Measurements from ENCODE around the gene TMED10.
"Not testable (repeated sequence)": the region's sequence is repeated elsewhere in the genome, so short reads cannot be mapped to it uniquely, and the experiment has no call there.

The TMED10 gene

DNA sequence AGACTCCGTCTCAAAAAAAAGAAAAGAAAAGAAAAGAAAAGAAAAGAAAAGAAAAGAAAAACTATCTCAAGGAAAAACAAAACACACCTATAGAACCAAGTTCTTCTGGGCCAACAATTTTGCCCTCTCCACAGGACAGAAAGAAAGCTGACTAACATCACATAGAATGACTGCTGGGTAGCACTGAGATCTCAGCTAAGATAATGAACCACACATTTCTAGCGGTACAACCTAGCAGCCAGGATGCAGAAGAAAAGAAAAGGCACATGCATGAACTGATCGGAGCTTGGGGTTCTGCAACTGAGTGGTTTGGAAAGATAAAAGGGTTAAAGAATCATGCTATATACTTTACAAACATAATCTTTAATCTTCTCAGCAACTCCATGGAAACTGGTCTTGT lies 19.5 kb downstream of the TMED10 start:
- DNase-seq: no peak

DNA sequence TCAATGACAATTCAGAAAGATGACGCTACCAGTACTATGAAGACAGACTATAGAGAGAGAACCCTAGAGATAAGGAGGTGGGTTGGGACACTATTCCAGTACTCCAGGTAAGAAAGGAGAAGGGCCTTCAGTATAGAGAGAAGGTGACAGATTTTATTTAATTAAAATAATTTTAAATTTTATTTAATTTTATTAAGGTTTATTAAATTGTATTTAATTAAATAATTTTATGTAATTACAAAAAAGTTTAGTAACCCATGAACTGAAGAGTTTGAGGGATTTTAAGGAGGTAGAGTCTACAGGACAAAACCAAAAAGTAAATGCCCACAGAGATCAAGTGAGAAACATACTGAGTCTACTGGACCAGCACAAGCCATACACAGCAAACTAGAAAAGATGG lies 20.3 kb downstream of the TMED10 start:
- no peak for DNase-seq

DNA sequence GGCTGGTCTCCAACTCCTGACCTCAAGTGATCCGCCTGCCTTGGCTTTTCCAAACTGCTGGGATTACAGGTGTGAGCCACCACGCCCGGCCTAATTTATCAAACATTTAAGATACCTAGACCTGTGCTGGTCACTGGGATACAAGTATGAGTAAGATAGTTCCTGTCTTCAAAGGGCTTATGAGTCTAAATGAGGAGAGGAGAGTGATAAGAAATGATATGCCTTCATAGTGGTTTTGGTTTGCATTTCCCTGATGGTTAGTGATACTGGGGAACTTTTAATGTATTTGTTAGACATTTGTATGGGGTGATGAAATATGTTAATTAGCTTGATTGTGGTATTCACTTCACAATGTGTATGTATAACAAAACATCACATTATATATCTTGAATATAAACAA lies 21.2 kb downstream of the TMED10 start:
- no peak for DNase-seq

DNA sequence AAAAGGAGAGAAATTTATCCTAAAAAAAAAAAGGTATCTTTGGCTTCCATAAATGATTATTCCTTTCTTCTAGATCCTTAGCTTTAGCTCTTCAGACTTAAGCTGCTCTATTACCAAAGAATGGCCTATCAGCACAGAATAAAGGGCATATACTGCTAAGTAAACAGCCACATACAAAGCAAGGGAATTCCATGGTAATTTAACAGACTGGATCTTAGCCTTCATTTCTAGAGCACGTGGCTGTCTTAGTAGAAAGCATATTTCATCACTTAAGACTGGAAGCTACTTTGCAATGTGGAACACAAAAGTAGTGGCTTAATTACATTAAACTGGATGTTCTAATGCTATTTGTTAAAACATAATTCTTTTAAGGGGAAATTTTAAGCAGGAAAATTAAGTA lies 23.1 kb downstream of the TMED10 start:
- DNase-seq: no peak

DNA sequence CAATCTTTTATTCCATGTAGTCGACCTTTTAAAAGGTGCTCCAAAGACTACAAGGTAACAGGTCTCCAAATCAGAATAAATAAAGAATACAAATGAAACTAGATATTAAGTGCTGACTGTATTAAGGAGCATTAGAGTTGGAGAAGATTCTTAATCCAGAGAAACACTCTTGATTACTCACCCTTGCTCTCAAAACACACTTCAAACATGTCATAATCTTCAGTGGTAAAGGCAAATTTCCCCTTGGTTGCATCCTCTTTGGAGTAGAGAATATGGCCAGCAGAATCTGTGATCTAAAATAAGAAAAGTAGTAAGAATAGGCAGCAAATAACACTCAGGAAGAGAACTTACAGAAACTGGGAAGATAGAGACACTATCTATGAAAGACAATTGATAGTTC lies 24.6 kb downstream of the TMED10 start:
- DNase-seq: no peak

DNA sequence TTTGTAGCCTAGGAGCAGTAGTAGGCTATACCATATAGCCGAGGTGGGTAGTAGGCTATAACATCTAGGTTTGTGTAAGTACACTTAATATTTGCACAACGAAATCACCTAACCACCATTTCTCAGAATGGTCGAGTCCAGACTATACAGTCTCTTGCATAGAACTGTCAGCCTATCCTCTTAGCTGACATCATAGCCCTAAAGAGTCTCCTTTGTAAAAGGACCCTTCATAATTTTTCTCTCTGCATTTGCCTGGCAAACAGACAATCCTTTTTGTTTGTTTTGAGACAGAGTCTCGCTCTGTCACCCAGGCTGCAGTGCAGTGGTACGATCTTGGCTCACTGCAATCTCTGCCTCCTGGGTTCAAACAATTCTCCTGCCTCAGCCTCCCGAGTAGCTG lies 25.8 kb downstream of the TMED10 start:
- DNase-seq: not testable (repeated sequence)

DNA sequence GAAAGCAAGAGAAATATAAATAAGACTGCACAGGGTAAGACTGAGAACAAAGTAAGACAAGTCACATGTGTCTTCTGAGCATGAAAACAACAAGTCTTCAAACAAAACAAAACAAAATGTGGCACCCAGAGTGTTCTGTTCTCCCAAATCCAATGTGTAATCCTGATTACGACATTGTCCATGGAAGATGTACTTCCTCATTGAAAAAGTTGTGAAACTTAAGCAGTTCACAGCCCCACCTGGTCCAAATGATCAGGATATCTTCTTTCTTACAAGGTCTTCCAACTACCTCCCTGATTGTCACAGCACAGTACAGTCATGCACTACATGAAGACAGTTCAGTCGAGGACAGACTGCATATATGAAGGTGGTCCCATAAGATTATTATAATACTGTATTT lies 26.3 kb downstream of the TMED10 start:
- DNase-seq: no peak

DNA sequence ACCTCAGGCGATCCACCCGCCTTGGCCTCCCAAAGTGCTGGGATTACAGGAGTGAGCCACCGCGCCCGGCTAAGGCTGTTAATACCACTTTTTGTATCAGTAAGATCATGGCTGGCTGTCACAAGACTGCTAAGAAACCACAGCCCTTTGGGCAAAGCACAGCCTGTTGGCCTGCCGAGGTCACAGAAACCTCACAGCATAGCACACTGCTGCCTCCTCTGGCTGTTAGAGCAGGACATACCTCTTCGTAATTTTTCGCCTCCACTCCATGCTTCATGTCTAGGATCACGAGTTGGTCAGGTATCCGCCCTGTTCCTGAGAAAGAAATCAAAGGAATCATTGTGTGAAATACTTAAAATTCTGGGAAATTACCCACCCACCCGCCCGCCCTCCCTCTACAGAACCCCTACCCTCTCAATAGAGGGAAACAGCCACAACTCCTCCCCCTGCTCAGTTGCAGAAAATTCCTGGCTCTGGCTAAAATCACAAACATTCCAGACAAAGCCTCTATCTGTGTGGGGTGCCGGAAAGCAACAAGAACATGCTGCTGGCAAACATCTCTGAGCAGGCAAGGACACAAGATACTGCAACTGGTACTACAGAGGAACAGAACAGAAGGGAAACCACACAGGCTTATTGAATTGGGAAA lies 28.9 kb downstream of the TMED10 start:
- no peak for DNase-seq

DNA sequence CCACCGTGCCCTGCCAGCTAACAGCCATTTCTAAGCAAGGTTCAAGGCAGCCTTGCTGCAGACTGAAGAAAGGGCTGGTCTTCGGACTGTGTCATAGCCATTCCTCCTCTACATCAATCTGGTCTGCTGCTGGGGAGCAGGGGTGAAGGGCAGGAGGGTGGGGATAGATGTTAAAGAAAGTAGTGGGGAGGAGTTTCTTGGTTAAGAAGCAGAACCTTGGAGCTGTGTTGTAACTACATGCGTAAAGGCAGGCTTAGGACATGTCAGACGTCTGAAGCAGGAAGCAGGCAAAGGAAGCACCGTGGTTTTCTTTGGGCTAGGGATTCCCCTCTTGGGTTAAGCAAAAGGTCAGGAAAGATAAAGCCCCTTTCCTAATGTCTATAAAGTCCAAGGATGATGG lies 31.5 kb downstream of the TMED10 start:
- DNase-seq: no peak

DNA sequence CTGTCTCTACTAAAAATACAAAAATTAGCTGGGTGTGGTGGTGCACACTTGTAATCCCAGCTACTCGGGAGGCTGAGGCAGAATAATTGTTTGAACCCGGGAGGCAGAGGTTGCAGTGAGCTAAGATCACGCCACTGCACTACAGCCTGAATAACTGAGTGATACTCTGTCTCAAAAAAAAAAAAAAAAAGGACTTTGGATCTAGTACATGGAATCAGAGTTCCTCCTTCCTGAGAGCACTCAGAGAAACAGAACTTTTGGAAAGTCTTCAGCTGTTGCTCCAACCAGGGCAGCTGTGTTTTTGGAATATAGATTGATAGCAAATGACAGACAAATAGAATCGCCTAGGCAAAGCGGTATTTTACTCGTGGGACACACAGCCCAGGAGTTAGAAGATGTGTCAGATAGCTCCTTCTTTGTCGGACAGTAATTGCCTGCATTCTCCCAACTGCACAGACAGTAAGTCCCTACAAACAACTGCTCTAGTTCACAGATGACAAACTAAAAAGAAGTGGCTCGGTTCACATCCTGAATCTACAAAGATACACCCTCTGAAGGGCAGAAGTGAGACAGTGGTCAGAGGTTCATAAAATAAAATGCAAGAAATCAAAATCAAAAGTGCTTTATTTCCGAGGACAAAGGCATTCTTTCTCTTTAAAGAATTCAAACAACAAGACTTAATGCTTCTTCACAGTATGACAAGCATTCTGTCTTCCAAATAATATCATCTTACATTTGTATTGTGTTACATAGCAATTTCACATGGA lies 32.5 kb downstream of the TMED10 start:
- no peak for DNase-seq

DNA sequence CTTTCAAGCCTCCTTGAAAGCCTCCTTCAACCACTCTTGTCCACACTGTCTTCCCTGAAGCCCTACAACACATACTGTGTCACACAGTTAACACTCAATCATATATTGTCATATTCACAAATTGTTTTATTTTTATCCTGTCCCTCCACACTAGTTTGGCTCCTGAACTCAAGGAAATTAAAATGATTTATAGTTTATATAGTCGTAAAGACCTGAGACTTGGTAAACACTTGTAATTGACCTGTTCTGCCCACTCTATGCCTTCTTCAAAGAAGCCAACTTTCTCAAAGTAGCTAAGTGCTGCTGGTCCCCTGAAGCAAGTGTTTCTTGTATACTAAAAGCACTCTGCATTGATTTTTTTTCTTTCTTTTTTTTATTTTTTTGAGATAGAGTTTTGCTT lies 33.9 kb downstream of the TMED10 start:
- DNase-seq: no peak

DNA sequence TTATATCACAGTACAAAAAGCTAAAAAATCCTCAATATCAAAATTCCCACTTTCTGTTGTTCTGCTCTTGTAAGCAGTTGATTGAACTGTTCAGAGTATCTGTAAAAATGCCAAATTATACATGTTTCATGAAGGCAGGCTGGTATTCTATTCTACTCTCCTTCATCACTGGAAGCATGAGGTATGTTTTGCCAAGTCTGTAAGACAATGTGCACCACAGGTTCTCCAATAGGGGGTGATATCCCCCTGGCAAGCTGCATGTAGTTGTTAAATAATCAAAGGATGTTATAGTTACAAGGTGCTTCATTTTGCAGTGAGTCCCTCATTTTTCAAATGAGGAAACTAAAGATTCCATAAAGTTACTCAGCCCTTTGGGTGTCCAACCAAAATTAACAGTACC lies 34.4 kb downstream of the TMED10 start:
- no peak for DNase-seq

DNA sequence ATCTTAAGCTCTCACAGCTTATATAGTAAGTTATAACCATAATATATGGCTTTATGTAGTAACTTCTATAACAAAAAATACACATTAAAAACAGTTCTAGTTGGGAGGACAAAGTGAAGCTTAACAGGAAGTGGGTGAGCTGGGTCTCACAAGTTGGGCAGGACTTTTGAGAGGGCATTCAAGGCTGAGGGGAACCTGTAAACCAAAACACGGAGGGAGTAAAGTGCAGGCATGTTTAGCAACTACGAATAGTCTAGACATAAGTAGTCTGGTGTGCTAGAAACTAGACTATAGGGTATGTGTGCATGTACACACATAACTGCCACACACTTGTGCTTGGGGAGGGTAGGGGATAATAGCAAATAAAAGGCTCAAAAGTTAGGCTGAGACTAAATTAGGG lies 35.4 kb downstream of the TMED10 start:
- no peak for DNase-seq

DNA sequence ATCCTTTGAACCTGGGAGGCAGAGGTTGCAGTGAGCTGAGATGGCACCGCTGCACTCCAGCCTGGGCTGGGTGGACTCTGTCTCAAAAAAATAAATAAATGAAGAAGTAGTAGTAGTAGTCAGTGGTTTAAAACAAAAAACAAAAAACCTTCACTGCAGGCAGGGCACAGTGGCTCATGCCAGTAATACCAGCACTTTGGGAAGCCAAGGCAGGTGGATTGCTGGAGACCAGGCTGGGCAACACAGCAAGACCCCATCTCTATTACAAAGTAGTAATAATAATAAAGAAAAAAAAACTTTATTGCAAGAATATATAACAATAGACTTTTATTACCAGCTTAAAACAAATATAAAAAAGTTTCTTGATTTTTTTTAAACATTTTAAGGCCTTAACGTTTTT lies 35.8 kb downstream of the TMED10 start:
- no peak for DNase-seq

DNA sequence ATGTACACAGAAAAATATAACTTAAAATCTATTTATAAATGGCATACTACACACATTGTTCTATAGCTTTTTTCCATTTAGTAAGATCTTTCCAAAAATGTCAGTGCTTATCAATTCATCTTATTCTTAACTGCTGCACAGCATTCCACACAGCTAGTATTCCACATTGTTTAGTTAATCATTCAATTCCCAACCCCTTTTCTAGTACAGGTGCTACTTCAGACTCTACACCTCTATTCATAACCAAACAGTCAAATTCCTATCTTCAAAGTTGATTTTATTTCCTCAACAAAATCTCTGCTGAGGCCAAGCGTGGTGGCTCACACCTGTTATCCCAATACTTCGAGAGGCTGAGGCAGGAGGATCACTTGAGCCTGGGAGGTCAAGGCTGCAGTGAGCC lies 37.2 kb downstream of the TMED10 start:
- no peak for DNase-seq

DNA sequence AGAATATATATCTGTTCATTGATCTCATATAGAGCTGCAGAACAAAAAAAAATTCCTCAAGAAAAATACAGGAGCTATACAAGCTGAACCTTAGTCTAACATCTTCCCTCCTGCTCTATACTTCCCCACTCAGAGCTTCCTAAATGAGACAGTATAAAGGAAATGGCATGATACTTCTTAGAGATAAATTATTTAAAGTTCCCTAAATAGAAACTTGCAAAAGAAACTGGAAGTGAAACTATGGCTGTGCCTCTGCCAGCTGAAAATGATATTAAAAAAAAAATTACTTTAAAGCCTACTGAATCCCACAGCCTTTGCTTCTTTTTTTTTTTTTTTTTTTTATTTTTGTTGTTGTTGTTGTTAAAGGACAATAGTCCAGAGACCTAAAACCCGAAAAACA lies 37.9 kb downstream of the TMED10 start:
- no peak for DNase-seq

DNA sequence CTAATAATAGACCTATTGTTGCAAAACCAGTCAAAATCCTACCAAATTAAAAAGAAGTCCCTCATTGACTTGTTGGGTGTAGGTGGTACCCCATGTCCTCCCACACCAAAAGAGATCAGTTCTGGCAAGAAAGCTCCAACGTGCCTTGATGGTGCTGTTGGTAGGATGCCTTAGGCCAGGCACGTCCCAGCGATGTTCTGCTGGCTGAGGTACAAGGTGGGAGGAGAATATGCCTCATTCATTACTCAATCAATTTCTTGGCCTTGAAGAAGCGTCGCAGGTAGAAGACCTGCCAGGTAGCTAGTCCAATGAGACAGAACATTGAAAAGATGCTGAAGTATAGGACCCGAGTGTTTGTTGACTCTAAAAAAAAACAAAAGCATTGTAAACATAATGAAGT lies 41.8 kb downstream of the TMED10 start:
- DNase-seq: no peak

DNA sequence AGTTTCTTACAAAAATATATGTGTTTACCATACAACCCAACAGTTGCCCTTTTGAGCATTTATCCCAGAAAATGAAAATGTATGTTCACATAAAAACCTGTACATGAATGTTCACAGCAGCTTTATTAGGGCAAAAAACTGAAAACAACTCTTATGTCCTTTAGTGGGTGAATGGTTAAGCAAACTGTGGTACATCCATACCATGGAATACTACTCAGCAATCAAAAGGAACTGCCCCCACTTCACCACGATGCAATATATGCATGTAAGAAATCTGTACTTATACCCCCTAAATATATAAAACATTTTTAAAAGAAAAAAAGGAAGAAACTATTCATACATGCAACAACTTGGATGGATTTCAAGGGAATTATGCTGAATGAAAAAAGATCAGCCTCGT lies 42.8 kb downstream of the TMED10 start:
- DNase-seq: no peak

DNA sequence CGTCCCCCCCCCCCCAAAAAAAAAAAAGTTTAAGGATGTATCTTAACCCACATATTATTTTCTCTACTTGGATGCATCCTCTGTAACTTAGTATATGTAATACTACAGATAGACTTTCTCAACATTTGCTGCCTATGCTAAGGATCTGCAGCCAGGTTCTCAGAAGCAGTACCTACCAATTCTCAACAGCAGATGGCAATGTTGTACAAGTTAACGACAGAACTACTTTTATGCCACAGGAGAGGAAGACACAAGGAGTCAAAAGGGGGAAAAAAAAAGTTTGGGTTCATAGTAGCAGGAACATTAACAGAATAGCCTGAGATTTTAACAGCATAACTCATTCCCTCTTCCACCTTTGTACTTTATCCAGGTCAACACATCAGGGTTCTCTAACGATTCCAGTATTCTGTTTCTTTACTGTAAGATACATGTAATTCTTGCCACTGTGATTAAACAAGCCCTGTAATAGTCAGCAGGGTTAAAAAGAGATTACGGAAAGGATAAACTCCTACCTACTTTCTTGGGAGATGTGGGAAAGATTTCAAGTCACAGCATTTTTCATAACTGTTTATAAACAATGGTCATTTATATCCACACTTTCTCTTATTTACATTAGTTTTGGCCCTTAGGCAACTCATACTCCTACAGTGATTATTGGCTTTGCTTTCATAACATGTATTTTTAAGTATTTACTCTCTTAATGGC lies 43.9 kb downstream of the TMED10 start:
- DNase-seq: no peak

DNA sequence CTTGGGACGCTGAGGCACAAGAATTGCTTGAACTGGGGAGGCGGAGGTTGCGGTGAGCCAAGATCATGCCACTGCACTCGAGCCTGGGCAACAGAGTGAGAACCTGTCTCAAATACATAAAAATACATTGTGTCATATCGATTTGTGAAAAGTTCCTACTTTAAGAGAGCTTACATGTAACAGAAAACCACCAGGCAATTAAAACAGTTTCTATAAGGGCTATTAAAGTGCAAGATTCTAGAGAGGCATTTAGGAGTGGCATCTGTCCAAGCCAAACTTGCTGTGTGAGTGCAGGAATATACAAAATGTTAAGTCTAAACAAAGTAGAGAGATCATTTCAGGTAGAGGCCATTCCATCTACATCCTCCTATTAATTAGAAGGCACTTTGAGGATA lies 47.8 kb downstream of the TMED10 start:
- DNase-seq: no peak

DNA sequence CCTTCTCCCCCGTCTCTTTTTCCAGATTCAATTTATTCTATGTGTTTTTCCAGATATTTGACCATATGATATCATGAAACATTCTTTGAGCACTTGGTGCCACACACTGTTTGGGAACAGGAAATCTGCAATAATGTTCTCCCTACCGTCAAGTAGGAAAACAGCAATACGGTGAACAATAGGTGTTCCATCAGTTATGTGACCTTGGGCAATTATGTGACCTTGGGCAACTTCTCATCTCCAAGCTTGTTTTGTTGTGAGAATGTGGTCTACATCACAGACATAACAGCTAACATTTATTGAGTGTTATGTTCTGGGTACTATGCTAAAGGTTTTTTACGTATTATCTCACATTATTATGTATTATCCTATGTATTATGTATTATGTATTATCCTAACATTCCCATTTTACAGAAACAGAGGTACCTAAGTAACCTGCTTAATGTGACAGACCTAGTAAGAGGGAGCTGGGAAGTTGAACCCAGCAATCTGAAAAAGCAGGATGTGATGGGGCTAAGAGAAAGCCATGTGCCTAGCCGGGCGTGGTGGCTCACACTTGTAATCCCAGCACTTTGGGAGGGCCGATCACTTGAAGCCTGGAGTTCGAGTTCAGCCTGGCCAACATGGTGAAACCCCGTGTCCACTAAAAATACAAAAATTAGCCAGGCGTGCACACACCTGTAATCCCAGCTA lies 48.4 kb downstream of the TMED10 start:
- no peak for DNase-seq

DNA sequence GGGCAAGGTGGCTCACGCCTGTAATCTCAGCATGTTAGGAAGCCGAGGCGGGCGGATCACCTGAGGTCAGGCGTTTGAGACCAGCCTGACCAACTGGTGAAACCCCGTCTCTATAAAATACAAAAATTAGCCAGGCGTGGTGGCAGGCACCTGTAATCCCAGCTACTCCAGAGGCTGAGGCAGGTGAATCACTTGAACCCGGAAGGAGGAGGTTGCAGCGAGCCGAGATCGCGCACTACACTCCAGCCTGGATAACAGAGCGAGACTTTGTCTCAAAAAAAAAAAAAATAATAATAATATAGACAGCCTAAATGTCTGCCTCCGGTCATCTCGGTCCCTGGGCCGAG lies 49.0 kb downstream of the TMED10 start:
- not testable (repeated sequence) for DNase-seq

DNA sequence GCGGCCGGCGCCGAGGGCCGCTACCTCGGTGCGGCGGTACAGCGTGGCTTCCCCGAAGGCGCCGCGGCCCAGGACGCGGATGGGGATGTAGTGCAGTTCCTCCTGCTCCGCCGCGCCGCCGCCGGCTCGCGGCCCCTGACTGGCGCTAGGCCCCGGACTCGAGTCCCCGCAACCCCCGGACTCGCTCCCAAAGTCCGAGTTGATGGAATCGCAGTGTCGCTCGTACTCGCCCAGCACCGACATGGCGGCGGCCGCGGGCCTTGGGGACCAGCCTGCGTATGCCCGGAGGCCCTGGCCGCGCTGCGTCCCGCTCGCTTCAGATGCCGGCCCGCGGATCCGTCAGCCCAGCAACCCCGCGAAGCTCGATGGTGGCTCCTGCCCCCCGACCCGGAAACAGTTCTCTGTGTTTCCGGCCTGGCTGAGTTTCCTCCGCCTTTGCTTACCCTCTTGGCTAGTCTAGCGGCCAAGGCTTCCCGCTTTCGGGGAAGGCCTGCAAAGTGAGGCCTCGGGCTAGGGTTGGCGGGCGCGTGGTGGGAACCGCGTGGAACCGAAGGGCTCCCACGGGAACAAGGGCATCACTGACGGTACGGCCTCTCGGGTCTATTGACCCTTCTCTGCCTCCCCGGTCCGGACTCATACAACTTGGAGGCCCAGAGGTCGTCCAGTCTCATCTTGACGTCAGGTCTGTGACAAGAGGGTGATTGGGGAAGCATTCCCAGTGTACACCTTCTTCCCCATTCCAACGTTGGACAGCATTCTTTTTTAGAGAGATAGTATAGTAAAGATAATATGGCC lies 49.5 kb downstream of the TMED10 start, which contains the start of gene NEK9:
TSS of gene NEK9 (minus strand) at position 370 of the 795 bp plus-strand sequence. CDS start at position 243, 127 bp downstream.
- peak; percentile 89 for DNase-seq
